ENCODE results near the gene TEX44. TPM values are rescaled to one million over a fixed set of nuclear protein-coding genes. Genes with fewer than 3 reads are reported as not detected.

Gene TEX44
- total RNA-seq, 1 experiment from 2014 or later, result not detected

GRCh38 chr2:231640641-231641111 is 48.0 kb downstream of the TEX44 start:
- H2AFZ ChIP-seq (ENCODE audit: low read depth, low read length, poor library complexity, severe bottlenecking), result no peak overlapping the region
- peak overlapping the region; percentile 82 for H3K9ac ChIP-seq (ENCODE audit: low read length)
- H3K4me1 ChIP-seq (ENCODE audit: control insufficient read depth in 1 of 2, insufficient read depth in 2 of 2, low read length in 2 of 2), result peaks cover 39 to 61% of the 10 kb centered on the region in 2 experiments
- H3K4me2 ChIP-seq (ENCODE audit: low read length), result peak overlapping the region; percentile 74
- no peaks in the 10 kb centered on the region for H4K20me1 ChIP-seq (ENCODE audit: insufficient read depth)
- POLR2A ChIA-PET, result interaction anchor here (0.7 to 5.1 kb wide), 6 partner anchors 17 to 128 kb away, joined by 3 to 47 read pairs (median 22); no protein-coding TSS in a partner anchor
- TF ChIP-seq RAD21 (IDR thresholded peaks at IDR 0.05; ENCODE audit: low read depth), result no peak
- no peak for TF ChIP-seq ZFX (IDR thresholded peaks at IDR 0.05)
- peak in 2 of 3 experiments; percentile 22; a peak in 1 of 6 replicates for TF ChIP-seq CTCF (IDR thresholded peaks at IDR 0.05 in 2 of 3, conservative IDR thresholded peaks at IDR 0.05 in 1 of 3; ENCODE audit: borderline replicate concordance in 1 of 3, insufficient read depth in 1 of 3, low read depth in 2 of 3, low read length in 2 of 3)
- no peak for TF ChIP-seq CBX3 (IDR thresholded peaks at IDR 0.05; ENCODE audit: low read depth)
- no peak for TF ChIP-seq REST (IDR thresholded peaks at IDR 0.05; ENCODE audit: low read depth)
- TF ChIP-seq POLR2AphosphoS5 (IDR thresholded peaks at IDR 0.05; ENCODE audit: low read depth, low read length), result peak; percentile 46
- TF ChIP-seq ATF3 (IDR thresholded peaks at IDR 0.05), result no peak
- RAD21 ChIA-PET (ENCODE audit: low non-redundant PET in 1 of 2, low total read pairs in 2 of 2, uncharacterized antibody in 2 of 2, unreplicated experiment in 2 of 2), result no interaction called here
- H3K27ac ChIP-seq (ENCODE audit: low read depth, low read length), result peak overlapping the region; percentile 100
- intact Hi-C loops (cut with micrococcal nuclease), result loop anchor here (2.0 kb wide), 1 partner anchor 20 kb away; no protein-coding TSS in a partner anchor
- H3K4me3 ChIP-seq (replicated peaks in 1 of 2; ENCODE audit: low read depth in 1 of 2, low read length in 2 of 2), result peak overlapping the region in 1 of 2 experiments; percentile 44; a peak in 2 of 4 replicates
- no peaks in the 10 kb centered on the region for H3K27me3 ChIP-seq (ENCODE audit: insufficient read depth, low read length)
- no TSS peak for BruUV-seq (replicated peaks)
- H3K36me3 ChIP-seq (ENCODE audit: control insufficient read depth in 1 of 2, insufficient read depth in 2 of 2, low read length in 2 of 2), result no peaks in the 10 kb centered on the region
- no peaks in the 10 kb centered on the region for H3K9me3 ChIP-seq (ENCODE audit: control insufficient read depth in 1 of 2, insufficient read depth in 1 of 2, low read depth in 1 of 2, low read length in 2 of 2)
- CTCF ChIA-PET, result interaction anchor here (0.8 to 3.2 kb wide), 3 partner anchors 27 to 37 kb away, joined by 4 to 9 read pairs (median 4); no protein-coding TSS in a partner anchor
- no peaks in the 10 kb centered on the region for H3K79me2 ChIP-seq (ENCODE audit: insufficient read depth, low read length)
- ATAC-seq, result peak; percentile 33
- no peaks in the 10 kb centered on the region for H3K9me2 ChIP-seq (ENCODE audit: insufficient read depth)
- peak; percentile 65 for DNase-seq (ENCODE audit: low read depth, low spot score)
